Right lobe of liver (tissue), 6 donors: Measurements from ENCODE around the gene NIPAL1. TPM values are rescaled to one million over a fixed set of nuclear protein-coding genes. Genes with fewer than 3 reads are reported as not detected.

Experiments used
- ATAC-seq, 4 donors: fragments of 200-7000 bp; cut with Tn5 transposase; one replicate each; pipeline ENCODE4 v1.9.1; 2020; ENCODE audit warnings: mild to moderate bottlenecking in 4 of 4, moderate library complexity in 4 of 4
- DNase-seq, 3 donors: peaks; one replicate each; pipeline ENCODE4 v3.0.0-alpha.2; 2020
- H3K27ac ChIP-seq, 3 donors: fragments of 200-600 bp; one replicate each; pipeline ENCODE4 v1.8.0; 2022
- H3K27me3 ChIP-seq, 2 donors: fragments of 200-600 bp; one replicate each; pipeline ENCODE4 v1.8.0; 2022
- H3K36me3 ChIP-seq, 4 donors: fragments of 200-600 bp; sonication (generic) in 1 of 4; one replicate each; pipeline versions ENCODE4 v1.5.1 to v1.8.0; 2017 to 2022; ENCODE audit warnings: control low read depth in 1 of 4
- H3K4me1 ChIP-seq, 4 donors: fragments of 200-600 bp; sonication (generic) in 1 of 4; one replicate each; pipeline versions ENCODE4 v1.5.1 to v1.8.0; 2017 to 2022; ENCODE audit warnings: control low read depth in 1 of 4
- H3K4me3 ChIP-seq, 3 donors: fragments of 200-600 bp; one replicate each; pipeline ENCODE4 v1.8.0; 2022
- H3K9me3 ChIP-seq, 4 donors: fragments of 200-600 bp; sonication (generic) in 1 of 4; one replicate each; pipeline versions ENCODE4 v1.5.1 to v1.8.0; 2017 to 2022; ENCODE audit warnings: control low read depth in 1 of 4
- CTCF ChIP-seq, 4 donors: fragments of 200-600 bp in 3 of 4; fragments of 450-650 bp in 1 of 4; IDR thresholded peaks; one replicate each; pipeline versions ENCODE4 v1.5.1 to v1.8.0; 2016 to 2022; ENCODE audit warnings: antibody characterized with exemption in 4 of 4, mild to moderate bottlenecking in 2 of 4
- POLR2A ChIP-seq: fragments of 450-650 bp; IDR thresholded peaks from one replicate; pipeline ENCODE4 v1.6.1; 2017; ENCODE audit warnings: antibody characterized with exemption, mild to moderate bottlenecking
- WGBS: methylation state at CpG from one replicate; pipeline ENCODE4 v1.1.6; 2018; ENCODE audit warnings: low coverage, low lambda C conversion rate; ENCODE audit not compliant: insufficient coverage; ENCODE audit errors: missing lambda C conversion rate; 5-methylcytosine and 5-hydroxymethylcytosine counted together
- intact Hi-C, 2 donors: fragments of 100-400 bp; cut with DNase I; formaldehyde crosslinking; loops; one replicate each; pipeline versions ENCODE4 v1.11.2 to v1.14.1; 2022
- total RNA-seq, 6 experiments: library from RNA; depleted of rRNA in 2 of 6; stranded (reverse); fragments of >200 nt in 2 of 6; fragmentation: NEBNext Ultra II Directional in 3 of 6; extraction: Animal tissue kit (Norgen Biotek cat#: 25700) in 3 of 6; gene quantifications; one replicate each; pipeline versions ENCODE4 v1.1.0 to v1.2.4, GENCODE V29; 2016 to 2023
- donor health status: DM: no; HTN: yes; CAD: no.
- donor health status: DM: no; HTN: no; CAD: no.
- donor health status: DM: no; HTN: no; CAD: no.
- donor health status: DM: no; HTN: yes; CAD: no.
- donor health status: DM: no; HTN: yes; CAD: no.

The NIPAL1 gene
- total RNA-seq, 6 experiments from 2014 or later, result 4.8 to 11.9 (median 7.6) TPM

GRCh38 chr4:48033412-48033811, 16.8 kb downstream of the NIPAL1 start:
- peak in 2 of 4 donors; percentile 12 to 41 for ATAC-seq
- Histone ChIP-seq H3K36me3 (no peaks in the 10 kb centered on the region), H3K4me1 (peaks cover 0 to 26% (median 7%) of the 10 kb centered on the region in 4 donors), H3K4me3 (no peak overlapping the region), H3K27me3 (no peaks in the 10 kb centered on the region), H3K27ac (peak overlapping the region; percentile 37 to 72 (median 69)), H3K9me3 (no peaks in the 10 kb centered on the region)
- intact Hi-C loops, result no loop called here
- DNase-seq, result no peak
- TF ChIP-seq CTCF (IDR thresholded peaks at IDR 0.05) (no peak), POLR2A (no peak)

- DNase-seq (no peak), ATAC-seq (peak; percentile 57 to 73 (median 72))
- H3K27me3 ChIP-seq, result no peaks in the 10 kb centered on the region
- TF ChIP-seq POLR2A (no peak), CTCF (IDR thresholded peaks at IDR 0.05) (peak; percentile 45 to 61 (median 58))
- WGBS, result 93% methylated on average over 1 of the region's 1 CpG
- no peaks in the 10 kb centered on the region for H3K36me3 ChIP-seq
- no peak overlapping the region for H3K4me3 ChIP-seq
- H3K9me3 ChIP-seq, result no peaks in the 10 kb centered on the region
- peak overlapping the region in 2 of 3 donors; percentile 37 to 72 for H3K27ac ChIP-seq
- peaks cover 0 to 31% (median 7%) of the 10 kb centered on the region in 4 donors for H3K4me1 ChIP-seq
- intact Hi-C loops, result no loop called here
Measured at GRCh38 chr4:48033825-48034413, 17.3 kb downstream of the NIPAL1 start.

GRCh38 chr4:48035952-48036351, 19.4 kb downstream of the NIPAL1 start:
- no peaks in the 10 kb centered on the region for H3K36me3 ChIP-seq
- WGBS, result 84% methylated on average over 3 of the region's 3 CpGs
- H3K4me1 ChIP-seq, result peaks cover 0 to 36% (median 7%) of the 10 kb centered on the region in 4 donors
- DNase-seq, result no peak
- TF ChIP-seq POLR2A (no peak), CTCF (IDR thresholded peaks at IDR 0.05) (no peak)
- no peak overlapping the region for H3K27ac ChIP-seq
- intact Hi-C loops, result no loop called here
- ATAC-seq, result no peak
- H3K4me3 ChIP-seq, result no peak overlapping the region
- H3K9me3 ChIP-seq, result no peaks in the 10 kb centered on the region
- H3K27me3 ChIP-seq, result no peaks in the 10 kb centered on the region

- Histone ChIP-seq H3K4me1 (peaks cover 0 to 33% (median 6%) of the 10 kb centered on the region in 4 donors), H3K27me3 (no peaks in the 10 kb centered on the region), H3K9me3 (no peaks in the 10 kb centered on the region), H3K27ac (no peak overlapping the region), H3K36me3 (no peaks in the 10 kb centered on the region), H3K4me3 (no peak overlapping the region)
- ATAC-seq (no peak), DNase-seq (no peak)
- 85% methylated on average over 2 of the region's 2 CpGs for WGBS
- TF ChIP-seq CTCF (IDR thresholded peaks at IDR 0.05), result no peak
- no peak for TF ChIP-seq POLR2A
- intact Hi-C loops, result no loop called here
Measured at GRCh38 chr4:48037117-48037462, 20.5 kb downstream of the NIPAL1 start.

GRCh38 chr4:48038666-48039065, 22.1 kb downstream of the NIPAL1 start:
- WGBS, result 6% methylated on average over 2 of the region's 2 CpGs
- H3K4me3 ChIP-seq, result no peak overlapping the region
- H3K4me1 ChIP-seq, result peaks cover 0 to 29% (median 8%) of the 10 kb centered on the region in 4 donors
- no peaks in the 10 kb centered on the region for H3K9me3 ChIP-seq
- DNase-seq (no peak), ATAC-seq (peak; percentile 66 to 73 (median 70))
- TF ChIP-seq CTCF (IDR thresholded peaks at IDR 0.05) (no peak), POLR2A (no peak)
- H3K27me3 ChIP-seq, result no peaks in the 10 kb centered on the region
- intact Hi-C loops, result no loop called here
- peak overlapping the region in 2 of 3 donors; percentile 11 to 20 for H3K27ac ChIP-seq
- no peaks in the 10 kb centered on the region for H3K36me3 ChIP-seq
